ENCODE results near the gene POU3F1.

POU3F1 gene

GRCh38 chr1:38061290-38061689, 14.7 kb upstream of the POU3F1 start:
- CTCF ChIA-PET = no interaction called here
- H3K27ac ChIP-seq = no peak overlapping the region
- DNase-seq (ENCODE audit: low spot score) = no peak
- POLR2A ChIA-PET (ENCODE audit: low non-redundant PET) = no interaction called here
- TF ChIP-seq, protein P1, sequence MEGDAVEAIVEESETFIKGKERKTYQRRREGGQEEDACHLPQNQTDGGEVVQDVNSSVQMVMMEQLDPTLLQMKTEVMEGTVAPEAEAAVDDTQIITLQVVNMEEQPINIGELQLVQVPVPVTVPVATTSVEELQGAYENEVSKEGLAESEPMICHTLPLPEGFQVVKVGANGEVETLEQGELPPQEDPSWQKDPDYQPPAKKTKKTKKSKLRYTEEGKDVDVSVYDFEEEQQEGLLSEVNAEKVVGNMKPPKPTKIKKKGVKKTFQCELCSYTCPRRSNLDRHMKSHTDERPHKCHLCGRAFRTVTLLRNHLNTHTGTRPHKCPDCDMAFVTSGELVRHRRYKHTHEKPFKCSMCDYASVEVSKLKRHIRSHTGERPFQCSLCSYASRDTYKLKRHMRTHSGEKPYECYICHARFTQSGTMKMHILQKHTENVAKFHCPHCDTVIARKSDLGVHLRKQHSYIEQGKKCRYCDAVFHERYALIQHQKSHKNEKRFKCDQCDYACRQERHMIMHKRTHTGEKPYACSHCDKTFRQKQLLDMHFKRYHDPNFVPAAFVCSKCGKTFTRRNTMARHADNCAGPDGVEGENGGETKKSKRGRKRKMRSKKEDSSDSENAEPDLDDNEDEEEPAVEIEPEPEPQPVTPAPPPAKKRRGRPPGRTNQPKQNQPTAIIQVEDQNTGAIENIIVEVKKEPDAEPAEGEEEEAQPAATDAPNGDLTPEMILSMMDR (conservative IDR thresholded peaks at IDR 0.05; ENCODE audit: low read depth) = no peak

DNA sequence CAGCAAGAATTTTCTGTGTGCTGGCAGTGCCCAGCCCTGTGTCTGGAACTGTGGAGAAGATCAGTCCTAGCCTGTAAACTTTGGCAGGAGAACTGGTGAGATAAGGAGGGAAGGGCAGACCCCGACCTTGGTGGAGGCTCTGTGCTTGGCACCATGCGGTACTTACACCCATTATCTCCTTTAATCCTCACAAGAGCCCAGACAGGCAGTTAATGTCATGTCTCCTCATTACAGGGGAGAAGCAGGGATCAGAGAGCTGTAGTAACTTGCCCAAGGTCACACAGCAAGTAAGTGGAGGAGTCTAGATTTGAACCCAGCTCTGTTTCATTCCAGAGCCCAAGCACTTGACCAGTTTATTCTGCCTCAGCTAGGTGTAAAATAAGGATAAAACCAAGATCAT, 13.9 kb upstream of the POU3F1 start:
- ChIA-PET CTCF (no interaction called here), POLR2A (ENCODE audit: low non-redundant PET) (no interaction called here)
- DNase-seq (ENCODE audit: low spot score) = no peak
- TF ChIP-seq, protein P1 (conservative IDR thresholded peaks at IDR 0.05; ENCODE audit: low read depth) = no peak
- no peak overlapping the region for H3K27ac ChIP-seq

GRCh38 chr1:38059635-38060250, 13.2 kb upstream of the POU3F1 start:
- TF ChIP-seq, protein P1 (conservative IDR thresholded peaks at IDR 0.05; ENCODE audit: low read depth) = no peak
- CTCF ChIA-PET = no interaction called here
- POLR2A ChIA-PET (ENCODE audit: low non-redundant PET) = no interaction called here
- H3K27ac ChIP-seq = no peak overlapping the region
- no peak for DNase-seq (ENCODE audit: low spot score)

DNA sequence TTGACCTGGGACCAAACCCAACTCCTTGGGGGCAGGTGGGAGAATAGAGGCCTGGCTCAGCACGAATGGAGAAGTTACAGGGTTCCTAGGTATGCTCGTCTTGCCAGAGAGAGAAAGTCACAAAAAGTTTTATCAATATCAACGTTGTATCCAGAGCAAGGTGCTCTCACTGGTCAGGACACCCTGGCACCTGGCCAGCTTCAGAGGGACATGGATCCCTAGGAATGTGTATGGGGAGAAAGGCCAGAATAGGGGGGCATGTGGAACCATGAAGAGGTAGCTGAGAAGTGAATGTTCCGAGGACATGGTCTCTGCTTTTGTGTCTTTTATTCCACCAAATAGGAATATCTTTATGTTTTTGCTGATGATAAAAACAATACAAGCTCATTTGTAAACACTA, 9.4 kb upstream of the POU3F1 start:
- POLR2A ChIA-PET (ENCODE audit: low non-redundant PET) = no interaction called here
- no peak for DNase-seq (ENCODE audit: low spot score)
- H3K27ac ChIP-seq = no peak overlapping the region
- TF ChIP-seq, protein P1 (conservative IDR thresholded peaks at IDR 0.05; ENCODE audit: low read depth) = no peak
- CTCF ChIA-PET = interaction anchor here (0.6 kb wide), 1 partner anchor 160 kb away, joined by 3 read pairs; no protein-coding TSS in a partner anchor

- no peak for DNase-seq (ENCODE audit: low spot score)
- ChIA-PET CTCF (no interaction called here), POLR2A (ENCODE audit: low non-redundant PET) (no interaction called here)
- no peak overlapping the region for H3K27ac ChIP-seq
- TF ChIP-seq, protein P1 (conservative IDR thresholded peaks at IDR 0.05; ENCODE audit: low read depth) = no peak
Measured at GRCh38 chr1:38055398-38055797, 8.8 kb upstream of the POU3F1 start.

- TF ChIP-seq, protein P1 (conservative IDR thresholded peaks at IDR 0.05; ENCODE audit: low read depth) = no peak
- ChIA-PET POLR2A (ENCODE audit: low non-redundant PET) (interaction anchor here (0.5 kb wide), 1 partner anchor 10 kb away, joined by 6 read pairs; no protein-coding TSS in a partner anchor), CTCF (no interaction called here)
- no peak overlapping the region for H3K27ac ChIP-seq
- no peak for DNase-seq (ENCODE audit: low spot score)
Measured at GRCh38 chr1:38053416-38054091, 7.0 kb upstream of the POU3F1 start.
